Activated CD8-positive, alpha-beta T cell treated with anti-CD3 and anti-CD28 coated beads for 36 hours (primary cell): ENCODE data around the gene ARHGAP10. TPM values are rescaled to one million over a fixed set of nuclear protein-coding genes. Genes with fewer than 3 reads are reported as not detected.

Experiments
- ATAC-seq: fragments of 200-7000 bp; cut with Tn5 transposase; one replicate; pipeline ENCODE4 v1.10.0; 2021; ENCODE audit warnings: mild to moderate bottlenecking, moderate library complexity
- CTCF ChIA-PET: fragments of 350-600 bp; sonication (Branson Sonifier 250); formaldehyde crosslinking; loops from one replicate; lab custom pipeline; 2021; ENCODE audit warnings: antibody characterized with exemption; lab: Charles Lee
- POLR2A ChIA-PET: fragments of 350-600 bp; sonication (Branson Sonifier 250); formaldehyde crosslinking; loops from one replicate; lab custom pipeline; 2021; ENCODE audit warnings: antibody characterized with exemption; lab: Charles Lee
- DNase-seq: peaks from one replicate; pipeline ENCODE4 v3.0.0-alpha.2; 2020
- H3K27ac Mint-ChIP-seq: one replicate; pipeline ENCODE4 v1.8.0; 2021; ENCODE audit warnings: mild to moderate bottlenecking, mixed read lengths
- H3K27me3 Mint-ChIP-seq: one replicate; pipeline ENCODE4 v1.8.0; 2021; ENCODE audit warnings: mixed read lengths
- H3K36me3 Mint-ChIP-seq: one replicate; pipeline ENCODE4 v1.8.0; 2021; ENCODE audit warnings: low read depth, mixed read lengths
- H3K4me1 Mint-ChIP-seq: one replicate; pipeline ENCODE4 v1.8.0; 2021; ENCODE audit warnings: low read depth, mixed read lengths
- H3K4me3 Mint-ChIP-seq: one replicate; pipeline ENCODE4 v1.8.0; 2021; ENCODE audit warnings: mild to moderate bottlenecking, moderate library complexity, mixed read lengths
- H3K9me3 Mint-ChIP-seq: one replicate; pipeline ENCODE4 v1.8.0; 2021; ENCODE audit warnings: mixed read lengths
- CTCF ChIP-seq: fragments of 200-600 bp; IDR thresholded peaks from one replicate; pipeline ENCODE4 v1.8.0; 2022; ENCODE audit warnings: antibody characterized with exemption, mild to moderate bottlenecking
- intact Hi-C: fragments of 100-400 bp; cut with micrococcal nuclease; formaldehyde crosslinking; loops from one replicate; pipeline ENCODE4 v1.10.0; 2022
- microRNA-seq: library from miRNA; unstranded; fragments of <30 nt; microRNA quantifications from one replicate; pipeline ENCODE4 v1.2.0, GENCODE V29; 2022; ENCODE audit warnings: borderline microRNAs expressed, borderline replicate concordance
- total RNA-seq, 2 experiments: library from RNA; stranded (reverse); gene quantifications; one replicate each; pipeline ENCODE4 v1.2.3, GENCODE V29; 2021

The ARHGAP10 gene
- total RNA-seq, 2 experiments from 2014 or later, result 4.0 to 5.1 TPM

DNA sequence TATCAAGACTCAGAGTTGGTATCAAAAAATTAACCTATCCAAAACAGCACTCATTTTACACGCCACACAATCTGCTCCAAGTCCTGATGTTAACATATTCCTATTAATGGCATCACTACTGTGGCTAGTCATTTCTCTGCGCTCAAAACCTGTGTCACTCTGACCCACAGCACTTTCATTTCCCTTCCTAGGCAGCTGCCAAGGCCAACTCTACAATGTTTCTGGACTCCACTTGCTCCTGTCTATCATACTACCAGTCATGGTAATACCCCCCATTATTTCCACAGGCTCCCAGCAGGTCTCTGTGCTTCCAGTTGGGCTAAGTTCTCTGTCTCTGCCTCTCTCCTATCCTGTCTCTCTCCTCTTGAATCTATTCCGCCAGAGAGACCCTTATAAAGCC is 386.7 kb downstream of the ARHGAP10 start:
- Mint-ChIP-seq H3K4me3 (no peak overlapping the region), H3K4me1 (peaks cover 17% of the 10 kb centered on the region), H3K9me3 (peaks cover 7% of the 10 kb centered on the region), H3K27ac (no peak overlapping the region), H3K36me3 (peaks cover 29% of the 10 kb centered on the region), H3K27me3 (no peaks in the 10 kb centered on the region)
- POLR2A ChIA-PET, result interaction anchor here (1.8 kb wide), 1 partner anchor 59 kb away, joined by 4 read pairs; no protein-coding TSS in a partner anchor
- CTCF ChIA-PET, result interaction anchor here (1.1 to 1.9 kb wide), 2 partner anchors 9 to 22 kb away, joined by 3 to 7 read pairs; no protein-coding TSS in a partner anchor
- intact Hi-C loops, result no loop called here
- DNase-seq, result no peak
- no peak for ATAC-seq
- no peak for TF ChIP-seq CTCF

- no peak for TF ChIP-seq CTCF
- H3K27ac Mint-ChIP-seq, result no peak overlapping the region
- H3K27me3 Mint-ChIP-seq, result no peaks in the 10 kb centered on the region
- peaks cover 17% of the 10 kb centered on the region for H3K4me1 Mint-ChIP-seq
- ChIA-PET POLR2A (no interaction called here), CTCF (no interaction called here)
- no peak for DNase-seq
- H3K36me3 Mint-ChIP-seq, result peaks cover 30% of the 10 kb centered on the region
- no peak overlapping the region for H3K4me3 Mint-ChIP-seq
- peaks cover 20% of the 10 kb centered on the region for H3K9me3 Mint-ChIP-seq
- intact Hi-C loops, result no loop called here
- no peak for ATAC-seq
Observed at GRCh38 chr4:148120216-148120615, 388.3 kb downstream of the ARHGAP10 start.

Small RNAs within 50 kb of the gene (microRNA-seq; reads per million reads assigned to microRNA genes)
- gene MIR4799, result not detected

Other genes with a start within 250 kb of the ARHGAP10 start
- 10 to 100 TPM; 13.2 to 18.4 TPM for gene TMEM184C, start 114.7 kb upstream of the ARHGAP10 start, total RNA-seq
- 1 to 10 TPM; 7.4 to 8.8 TPM for gene PRMT9, start 47.9 kb upstream of the ARHGAP10 start, total RNA-seq